Immature natural killer cell (primary cell): Measurements from ENCODE around the gene FANCE. TPM values are rescaled to one million over a fixed set of nuclear protein-coding genes. Genes with fewer than 3 reads are reported as not detected.
"Not testable (repeated sequence)": the region's sequence is repeated elsewhere in the genome, so short reads cannot be mapped to it uniquely, and the experiment has no call there.

Source experiments
- DNase-seq, 3 donors: peaks; one replicate each; pipeline ENCODE4 v3.0.0; 2022; ENCODE audit warnings: mixed read lengths in 1 of 3
- H3K27ac Mint-ChIP-seq, 6 donors: one replicate each; pipeline ENCODE4 v1.8.0; 2020; ENCODE audit warnings: mixed read lengths in 6 of 6, mild to moderate bottlenecking in 5 of 6, inconsistent platforms in 4 of 6, moderate library complexity in 3 of 6
- H3K27me3 Mint-ChIP-seq, 3 donors: one replicate each; pipeline ENCODE4 v1.8.0; 2020 to 2021; ENCODE audit warnings: low read depth in 3 of 3, mild to moderate bottlenecking in 3 of 3, mixed read lengths in 3 of 3, moderate library complexity in 3 of 3, inconsistent platforms in 1 of 3
- H3K36me3 Mint-ChIP-seq, 3 donors: one replicate each; pipeline ENCODE4 v1.8.0; 2020; ENCODE audit warnings: mixed read lengths in 3 of 3, inconsistent platforms in 2 of 3, mild to moderate bottlenecking in 2 of 3
- H3K4me1 Mint-ChIP-seq, 2 donors: one replicate each; pipeline ENCODE4 v1.8.0; 2020; ENCODE audit warnings: inconsistent platforms in 2 of 2, mild to moderate bottlenecking in 2 of 2, mixed read lengths in 2 of 2, moderate library complexity in 1 of 2
- H3K4me3 Mint-ChIP-seq, 5 donors: one replicate each; pipeline ENCODE4 v1.8.0; 2020; ENCODE audit warnings: mild to moderate bottlenecking in 5 of 5, mixed read lengths in 5 of 5, inconsistent platforms in 3 of 5, moderate library complexity in 3 of 5
- H3K9me3 Mint-ChIP-seq, 6 donors: one replicate each; pipeline ENCODE4 v1.8.0; 2020; ENCODE audit warnings: mild to moderate bottlenecking in 6 of 6, mixed read lengths in 6 of 6, inconsistent platforms in 4 of 6, moderate library complexity in 3 of 6
- polyA plus RNA-seq, 3 donors: library from polyadenylated mRNA; unstranded; fragments of 300-500 nt; fragmentation: Illumina TruSeq; gene quantifications; one replicate each; pipeline ENCODE4 v1.2.3, GENCODE V29; 2021

The FANCE gene
- polyA plus RNA-seq, 3 donors from 2014 or later = 2.2 to 5.4 (median 3.1) TPM

DNA sequence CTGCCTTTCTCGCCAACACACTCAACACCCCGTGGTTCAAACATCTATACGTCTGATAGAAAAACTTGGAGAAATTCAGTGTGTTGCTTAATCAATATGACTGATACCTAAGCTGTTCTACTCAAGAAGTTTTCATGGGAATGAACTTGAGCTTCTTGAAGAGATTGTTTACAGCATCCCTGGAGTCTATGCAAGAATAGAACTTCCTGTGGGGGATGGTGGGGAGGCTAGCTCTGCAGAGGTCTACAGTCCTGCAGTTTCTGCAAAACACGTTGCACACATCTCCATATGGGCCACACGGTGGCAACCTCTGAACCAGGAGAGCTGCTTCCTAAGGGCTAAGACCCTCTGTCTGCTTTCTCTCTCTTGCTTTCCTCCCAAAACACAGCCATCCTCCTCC lies 32.7 kb upstream of the FANCE start:
- H3K4me1 Mint-ChIP-seq = peaks cover 19 to 20% of the 10 kb centered on the region in 2 donors
- H3K27me3 Mint-ChIP-seq = no peaks in the 10 kb centered on the region
- peak overlapping the region in 1 of 6 donors; percentile 61 for H3K27ac Mint-ChIP-seq

DNA sequence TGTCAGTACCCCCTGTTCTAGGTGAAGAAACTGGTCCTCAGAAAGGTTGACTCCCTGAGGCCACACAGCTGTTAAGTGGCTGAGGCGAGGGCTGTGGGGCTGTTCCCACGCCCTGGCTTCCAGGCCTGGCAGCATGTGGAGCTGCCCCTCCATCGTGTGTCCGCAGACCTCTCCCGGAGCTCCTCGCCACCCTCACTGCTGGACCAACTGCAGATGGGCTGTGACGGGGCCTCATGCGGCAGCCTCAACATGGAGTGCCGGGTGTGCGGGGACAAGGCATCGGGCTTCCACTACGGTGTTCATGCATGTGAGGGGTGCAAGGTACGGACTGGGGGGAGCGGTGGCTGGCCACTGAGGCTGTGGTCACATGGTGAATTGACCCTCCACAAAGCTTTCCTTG lies 32.2 kb upstream of the FANCE start:
- Mint-ChIP-seq H3K4me3 (no peak overlapping the region), H3K36me3 (peaks cover 5 to 24% (median 12%) of the 10 kb centered on the region in 3 donors), H3K27ac (no peak overlapping the region), H3K27me3 (no peaks in the 10 kb centered on the region), H3K9me3 (no peaks in the 10 kb centered on the region), H3K4me1 (peaks cover 19 to 20% of the 10 kb centered on the region in 2 donors)
- DNase-seq = no peak

More for the DNA sequence above, 32.7 kb upstream of the FANCE start:
- H3K4me3 Mint-ChIP-seq = no peak overlapping the region
- peaks cover 5 to 24% (median 15%) of the 10 kb centered on the region in 3 donors for H3K36me3 Mint-ChIP-seq
- no peak for DNase-seq
- H3K9me3 Mint-ChIP-seq = no peaks in the 10 kb centered on the region

DNA sequence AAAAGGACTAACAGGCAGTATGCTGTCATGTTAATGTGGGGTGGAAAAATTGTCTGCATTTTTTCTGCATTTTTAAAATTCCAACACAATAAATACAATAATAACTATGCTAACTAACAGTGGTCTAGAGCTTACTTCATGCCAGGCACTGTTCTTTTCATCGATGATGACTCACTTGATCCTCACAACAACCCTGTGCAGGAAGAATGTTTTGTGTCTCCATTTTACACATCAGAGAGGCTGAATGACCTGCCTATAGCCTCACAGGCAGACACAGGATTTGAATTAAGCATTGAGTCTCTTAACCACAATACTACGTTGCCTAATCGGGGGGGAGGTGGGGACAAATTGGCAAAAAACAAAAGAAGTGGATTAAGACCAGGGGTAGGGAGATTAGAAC lies 26.9 kb upstream of the FANCE start:
- peaks cover 4 to 14% (median 11%) of the 10 kb centered on the region in 6 donors for H3K9me3 Mint-ChIP-seq
- peaks cover 11 to 31% (median 18%) of the 10 kb centered on the region in 3 donors for H3K36me3 Mint-ChIP-seq
- no peak overlapping the region for H3K27ac Mint-ChIP-seq
- no peak overlapping the region for H3K4me3 Mint-ChIP-seq
- H3K4me1 Mint-ChIP-seq = no peaks in the 10 kb centered on the region
- H3K27me3 Mint-ChIP-seq = peaks cover 0 to 2% (median 0%) of the 10 kb centered on the region in 3 donors
- DNase-seq = no peak

DNA sequence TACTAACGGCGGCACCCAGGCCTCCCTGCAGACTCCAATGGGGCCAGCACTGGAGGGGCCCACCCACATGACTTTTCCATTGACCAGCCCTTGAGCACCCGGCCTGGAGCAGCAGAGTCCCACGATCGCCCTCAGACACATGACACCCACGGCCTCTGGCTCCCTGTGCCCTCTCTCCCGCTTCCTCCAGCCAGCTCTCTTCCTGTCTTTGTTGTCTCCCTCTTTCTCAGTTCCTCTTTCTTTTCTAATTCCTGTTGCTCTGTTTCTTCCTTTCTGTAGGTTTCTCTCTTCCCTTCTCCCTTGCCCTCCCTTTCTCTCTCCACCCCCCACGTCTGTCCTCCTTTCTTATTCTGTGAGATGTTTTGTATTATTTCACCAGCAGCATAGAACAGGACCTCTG lies 26.1 kb upstream of the FANCE start:
- DNase-seq = no peak
- Mint-ChIP-seq H3K4me1 (no peaks in the 10 kb centered on the region), H3K36me3 (peaks cover 11 to 30% (median 18%) of the 10 kb centered on the region in 3 donors), H3K27ac (peak overlapping the region in 1 of 6 donors; percentile 49), H3K4me3 (no peak overlapping the region), H3K27me3 (peaks cover 0 to 2% (median 0%) of the 10 kb centered on the region in 3 donors), H3K9me3 (peaks cover 4 to 14% (median 11%) of the 10 kb centered on the region in 6 donors)

DNA sequence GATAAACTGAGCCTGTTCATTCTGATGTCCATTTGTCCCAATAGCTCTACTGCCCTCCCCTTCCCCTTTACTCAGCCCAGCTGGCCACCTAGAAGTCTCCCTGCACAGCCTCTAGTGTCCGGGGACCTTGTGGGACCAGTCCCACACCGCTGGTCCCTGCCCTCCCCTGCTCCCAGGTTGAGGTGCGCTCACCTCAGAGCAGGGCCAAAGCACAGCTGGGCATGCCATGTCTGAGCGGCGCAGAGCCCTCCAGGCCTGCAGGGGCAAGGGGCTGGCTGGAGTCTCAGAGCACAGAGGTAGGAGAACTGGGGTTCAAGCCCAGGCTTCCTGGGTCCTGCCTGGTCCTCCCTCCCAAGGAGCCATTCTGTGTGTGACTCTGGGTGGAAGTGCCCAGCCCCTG lies 24.7 kb upstream of the FANCE start:
- H3K4me1 Mint-ChIP-seq = no peaks in the 10 kb centered on the region
- no peak for DNase-seq
- H3K9me3 Mint-ChIP-seq = peaks cover 4 to 14% (median 11%) of the 10 kb centered on the region in 6 donors
- H3K36me3 Mint-ChIP-seq = peaks cover 11 to 27% (median 18%) of the 10 kb centered on the region in 3 donors
- peaks cover 0 to 2% (median 0%) of the 10 kb centered on the region in 3 donors for H3K27me3 Mint-ChIP-seq
- H3K27ac Mint-ChIP-seq = no peak overlapping the region
- H3K4me3 Mint-ChIP-seq = no peak overlapping the region

DNA sequence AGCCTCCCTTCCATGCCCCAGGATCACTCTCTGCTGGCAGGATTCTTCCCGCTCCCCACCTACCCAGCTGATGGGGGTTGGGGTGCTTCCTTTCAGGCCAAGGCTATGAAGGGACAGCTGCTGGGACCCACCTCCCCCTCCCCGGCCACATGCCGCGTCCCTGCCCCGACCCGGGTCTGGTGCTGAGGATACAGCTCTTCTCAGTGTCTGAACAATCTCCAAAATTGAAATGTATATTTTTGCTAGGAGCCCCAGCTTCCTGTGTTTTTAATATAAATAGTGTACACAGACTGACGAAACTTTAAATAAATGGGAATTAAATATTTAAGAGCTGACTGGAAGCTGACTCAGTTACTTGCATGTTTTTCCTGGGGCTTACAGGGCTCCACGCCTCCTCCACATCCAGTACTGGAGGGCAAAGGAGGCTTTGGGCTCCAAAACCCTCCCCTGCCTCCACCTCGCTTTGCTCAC lies 24.3 kb upstream of the FANCE start:
- peaks cover 11 to 27% (median 18%) of the 10 kb centered on the region in 3 donors for H3K36me3 Mint-ChIP-seq
- H3K27me3 Mint-ChIP-seq = peaks cover 0 to 2% (median 0%) of the 10 kb centered on the region in 3 donors
- H3K4me3 Mint-ChIP-seq = no peak overlapping the region
- no peak for DNase-seq
- peaks cover 4 to 14% (median 11%) of the 10 kb centered on the region in 6 donors for H3K9me3 Mint-ChIP-seq
- no peak overlapping the region for H3K27ac Mint-ChIP-seq
- no peaks in the 10 kb centered on the region for H3K4me1 Mint-ChIP-seq

DNA sequence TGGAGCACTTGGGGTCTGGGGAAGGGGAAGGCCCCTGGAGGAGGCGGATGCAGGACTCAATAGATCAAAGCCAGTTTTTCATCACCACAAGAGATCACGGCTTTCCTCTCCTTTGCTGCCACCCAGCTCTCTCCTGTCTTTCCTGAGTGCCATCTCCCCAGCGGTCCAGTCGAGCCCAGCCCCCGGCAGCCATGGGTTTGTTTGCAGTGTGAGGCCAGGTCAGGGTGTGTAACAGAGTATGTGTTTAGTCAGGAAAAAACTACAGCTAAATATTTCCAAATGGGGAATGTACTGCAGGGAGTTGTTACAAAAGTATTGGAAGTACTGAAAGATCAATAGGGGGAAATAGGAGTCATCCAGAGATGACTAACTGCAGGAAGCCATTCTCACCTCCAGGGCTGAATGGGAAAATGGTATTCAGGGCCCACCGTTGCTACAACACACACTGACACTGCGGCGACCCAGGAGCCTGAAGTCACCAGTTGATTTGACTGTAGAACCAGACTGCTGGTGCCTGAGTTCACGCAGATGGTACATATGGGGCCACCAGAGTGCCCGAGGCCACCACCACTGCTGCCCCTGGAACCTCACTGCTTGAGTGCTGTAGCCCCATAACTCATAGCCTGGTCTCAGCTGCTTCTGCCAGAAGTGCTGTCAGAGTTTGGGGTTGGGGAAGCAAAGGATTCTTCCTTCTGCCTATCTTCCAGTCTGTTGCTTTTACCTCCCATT lies 23.6 kb upstream of the FANCE start:
- Mint-ChIP-seq H3K36me3 (peaks cover 11 to 25% (median 18%) of the 10 kb centered on the region in 3 donors), H3K27ac (no peak overlapping the region), H3K27me3 (peaks cover 0 to 2% (median 0%) of the 10 kb centered on the region in 3 donors), H3K9me3 (peaks cover 4 to 14% (median 11%) of the 10 kb centered on the region in 6 donors), H3K4me3 (no peak overlapping the region), H3K4me1 (no peaks in the 10 kb centered on the region)
- no peak for DNase-seq

DNA sequence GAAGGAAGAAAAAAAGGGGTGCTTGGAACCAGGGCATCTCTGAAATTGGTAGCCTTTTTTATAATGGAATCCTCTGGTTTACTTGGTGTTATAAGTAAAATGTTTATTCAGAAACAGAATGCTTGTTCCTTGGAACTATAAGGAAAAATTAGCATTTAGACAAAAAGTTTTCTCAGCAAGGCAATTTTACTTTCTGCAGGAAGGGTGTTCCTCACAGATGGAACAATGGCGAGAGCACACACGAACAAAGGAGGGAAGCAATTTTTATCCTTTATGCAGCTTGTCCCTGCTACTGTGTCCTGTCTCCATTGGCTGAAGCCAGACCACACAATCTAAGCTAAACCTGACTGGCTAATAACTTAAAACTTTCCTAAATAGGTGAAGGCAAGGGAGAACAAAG lies 22.7 kb upstream of the FANCE start:
- no peak for DNase-seq
- H3K36me3 Mint-ChIP-seq = peaks cover 11 to 22% (median 18%) of the 10 kb centered on the region in 3 donors
- no peak overlapping the region for H3K27ac Mint-ChIP-seq
- H3K4me1 Mint-ChIP-seq = no peaks in the 10 kb centered on the region
- peaks cover 4 to 14% (median 11%) of the 10 kb centered on the region in 6 donors for H3K9me3 Mint-ChIP-seq
- H3K27me3 Mint-ChIP-seq = peaks cover 0 to 2% (median 0%) of the 10 kb centered on the region in 3 donors
- no peak overlapping the region for H3K4me3 Mint-ChIP-seq

DNA sequence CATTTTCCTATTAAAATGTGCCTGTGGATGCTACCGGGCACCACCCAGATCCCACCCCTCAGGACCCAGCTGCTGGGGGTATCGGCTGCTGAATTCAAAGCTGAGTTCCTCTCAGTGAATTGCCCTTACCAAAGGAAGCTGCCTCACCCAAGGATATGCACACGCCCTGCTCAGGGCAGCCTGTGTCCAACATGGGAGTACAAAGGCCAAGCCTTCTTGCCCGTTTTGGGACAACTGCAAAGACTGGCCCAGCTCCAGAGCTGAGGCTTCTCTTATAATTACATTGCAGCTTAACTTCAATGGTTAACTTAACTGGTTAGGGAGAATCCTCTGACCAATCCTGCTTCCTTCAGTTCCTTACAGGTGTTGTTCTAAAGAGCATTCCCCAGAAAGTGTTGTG lies 19.8 kb upstream of the FANCE start:
- Mint-ChIP-seq H3K4me3 (no peak overlapping the region), H3K9me3 (peaks cover 4 to 14% (median 11%) of the 10 kb centered on the region in 6 donors), H3K4me1 (no peaks in the 10 kb centered on the region), H3K27ac (no peak overlapping the region), H3K27me3 (peaks cover 0 to 2% (median 0%) of the 10 kb centered on the region in 3 donors), H3K36me3 (peaks cover 5 to 15% (median 12%) of the 10 kb centered on the region in 3 donors)
- no peak for DNase-seq

DNA sequence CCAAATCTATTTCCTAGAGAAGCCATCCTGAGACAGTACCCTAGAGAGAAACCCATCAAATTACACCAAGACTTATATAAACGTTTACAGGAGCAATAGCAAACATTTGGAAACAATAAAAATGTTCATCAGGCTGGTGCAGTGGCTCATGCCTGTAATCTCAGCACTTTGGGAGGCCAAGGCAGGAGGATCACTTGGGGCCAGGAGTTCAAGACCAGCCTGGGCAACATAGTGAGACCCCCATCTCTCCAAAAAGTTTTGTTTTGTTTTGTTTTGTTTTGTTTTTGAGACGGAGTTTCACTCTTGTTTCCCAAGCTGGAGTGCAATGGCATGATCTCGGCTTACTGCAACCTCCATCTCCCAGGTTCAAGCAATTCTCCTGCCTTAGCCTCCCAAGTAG lies 19.4 kb upstream of the FANCE start:
- not testable (repeated sequence) for H3K4me3 Mint-ChIP-seq, H3K4me1 Mint-ChIP-seq, H3K27ac Mint-ChIP-seq, DNase-seq, H3K27me3 Mint-ChIP-seq
- Mint-ChIP-seq H3K36me3 (peaks cover 5 to 15% (median 12%) of the 10 kb centered on the region in 3 donors), H3K9me3 (peaks cover 4 to 14% (median 11%) of the 10 kb centered on the region in 6 donors)

DNA sequence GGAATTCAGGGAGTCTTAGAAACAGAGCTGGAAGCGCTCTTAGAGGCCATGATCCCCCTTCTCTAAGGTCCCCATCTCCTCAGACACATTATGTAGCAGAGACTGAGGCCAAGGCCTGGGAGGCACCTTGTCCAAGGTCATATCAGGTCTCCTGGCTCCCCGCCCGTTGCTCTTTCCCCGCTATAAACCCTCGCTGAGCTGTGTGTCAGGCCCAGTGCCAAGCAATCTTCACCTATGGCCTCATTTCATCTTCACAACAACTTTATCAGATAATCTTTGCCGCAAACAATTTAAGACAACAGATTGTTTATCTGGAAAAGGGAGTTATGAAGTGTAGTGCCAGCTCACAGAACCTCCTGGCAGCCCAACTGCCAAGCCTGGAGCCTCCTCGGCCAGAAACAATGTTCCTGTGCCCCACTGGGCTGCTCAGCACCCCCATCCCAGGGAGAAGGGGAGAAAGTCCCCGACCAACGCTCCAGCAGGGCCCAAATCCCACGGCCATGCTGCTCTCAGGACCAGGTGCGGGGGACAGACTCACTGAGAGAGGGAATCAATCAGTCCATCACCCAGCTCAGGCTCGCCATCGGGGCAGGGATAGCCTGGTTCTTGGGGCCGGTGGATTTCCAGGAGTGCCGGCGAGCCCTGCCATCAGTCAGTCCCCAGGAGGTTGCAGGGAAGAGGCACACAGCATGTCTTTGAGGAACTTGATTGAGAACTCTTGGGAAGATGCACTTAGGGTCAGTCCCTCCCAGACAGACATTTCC lies 16.9 kb upstream of the FANCE start:
- Mint-ChIP-seq H3K27ac (no peak overlapping the region), H3K27me3 (no peaks in the 10 kb centered on the region), H3K9me3 (no peaks in the 10 kb centered on the region), H3K36me3 (peaks cover 0 to 2% (median 0%) of the 10 kb centered on the region in 3 donors), H3K4me3 (no peak overlapping the region), H3K4me1 (no peaks in the 10 kb centered on the region)
- no peak for DNase-seq

DNA sequence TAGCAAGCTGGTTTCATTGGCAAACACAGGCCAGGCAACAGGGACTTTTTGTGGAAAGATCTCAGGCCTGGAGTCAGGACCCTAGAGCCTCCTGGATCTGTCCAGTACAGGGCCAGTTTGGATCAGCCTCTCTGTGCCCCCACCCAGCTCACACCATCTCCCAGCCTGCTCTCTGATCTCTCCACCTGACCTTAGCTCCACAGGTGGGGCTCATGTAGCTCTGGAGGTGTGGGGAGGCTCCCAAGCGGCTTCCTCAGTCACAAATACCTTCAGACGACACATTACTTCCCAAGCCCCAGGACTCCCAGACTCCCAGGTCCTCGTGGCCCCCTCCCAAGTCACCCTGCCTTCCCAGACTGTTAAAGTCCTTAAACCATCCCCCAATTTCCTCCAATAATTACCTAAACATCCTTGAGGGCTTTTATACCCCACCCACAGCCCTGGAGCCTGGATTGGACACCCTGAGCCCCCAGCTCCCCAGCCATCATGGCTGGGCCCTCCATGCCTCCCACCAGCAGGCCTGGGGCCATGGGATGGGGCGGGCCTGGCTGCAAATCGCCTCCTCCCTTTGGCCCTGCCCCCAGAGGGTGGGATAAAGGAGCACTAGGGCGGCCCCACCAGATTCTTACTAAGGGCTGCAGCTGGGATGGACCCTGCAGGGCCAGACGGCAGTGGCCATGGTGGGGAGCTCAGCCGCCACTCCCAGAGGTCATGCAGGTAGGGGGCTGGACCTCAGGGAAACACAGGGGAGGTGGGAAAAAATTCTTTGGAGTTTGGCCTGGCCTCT lies 15.9 kb upstream of the FANCE start:
- Mint-ChIP-seq H3K27ac (no peak overlapping the region), H3K9me3 (no peaks in the 10 kb centered on the region), H3K36me3 (no peaks in the 10 kb centered on the region), H3K27me3 (no peaks in the 10 kb centered on the region), H3K4me3 (no peak overlapping the region), H3K4me1 (no peaks in the 10 kb centered on the region)
- DNase-seq = no peak

DNA sequence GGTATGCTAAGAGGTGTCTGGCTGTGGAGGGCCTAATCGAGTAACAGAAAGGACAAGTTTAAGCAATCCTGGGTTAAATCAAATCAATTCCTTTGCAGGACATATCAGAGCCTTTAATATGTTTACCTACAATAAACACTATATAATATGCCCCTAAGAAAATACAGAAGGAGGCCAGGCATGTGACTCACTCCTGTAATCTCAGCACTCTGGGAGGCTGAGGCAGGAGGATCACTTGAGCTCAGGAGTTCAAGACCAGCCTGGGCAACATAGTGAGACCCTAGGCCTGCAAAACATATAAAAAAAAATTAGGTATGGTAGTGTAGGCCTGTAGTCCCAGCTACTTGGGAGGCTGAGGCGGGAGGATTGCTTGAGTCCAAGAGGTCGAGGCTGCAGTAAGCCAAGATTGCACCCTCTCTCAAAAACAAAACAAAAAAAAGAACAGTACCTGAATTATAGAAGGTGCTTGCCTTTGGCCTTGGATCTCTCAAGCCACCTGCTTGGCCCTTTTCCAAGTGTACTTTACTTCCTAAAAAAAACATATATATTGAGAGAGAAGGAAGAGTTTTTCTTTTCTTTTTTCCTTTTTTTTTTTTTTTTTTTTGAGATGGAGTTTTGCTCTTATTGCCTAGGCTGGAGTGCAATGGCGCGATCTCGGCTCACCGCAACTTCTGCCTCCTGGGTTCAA lies 13.6 kb upstream of the FANCE start:
- H3K4me3 Mint-ChIP-seq, H3K36me3 Mint-ChIP-seq, H3K27me3 Mint-ChIP-seq, H3K9me3 Mint-ChIP-seq, H3K27ac Mint-ChIP-seq, DNase-seq, H3K4me1 Mint-ChIP-seq: not testable (repeated sequence)
